Measurements from ENCODE around the gene TBX3.

TBX3 gene

DNA sequence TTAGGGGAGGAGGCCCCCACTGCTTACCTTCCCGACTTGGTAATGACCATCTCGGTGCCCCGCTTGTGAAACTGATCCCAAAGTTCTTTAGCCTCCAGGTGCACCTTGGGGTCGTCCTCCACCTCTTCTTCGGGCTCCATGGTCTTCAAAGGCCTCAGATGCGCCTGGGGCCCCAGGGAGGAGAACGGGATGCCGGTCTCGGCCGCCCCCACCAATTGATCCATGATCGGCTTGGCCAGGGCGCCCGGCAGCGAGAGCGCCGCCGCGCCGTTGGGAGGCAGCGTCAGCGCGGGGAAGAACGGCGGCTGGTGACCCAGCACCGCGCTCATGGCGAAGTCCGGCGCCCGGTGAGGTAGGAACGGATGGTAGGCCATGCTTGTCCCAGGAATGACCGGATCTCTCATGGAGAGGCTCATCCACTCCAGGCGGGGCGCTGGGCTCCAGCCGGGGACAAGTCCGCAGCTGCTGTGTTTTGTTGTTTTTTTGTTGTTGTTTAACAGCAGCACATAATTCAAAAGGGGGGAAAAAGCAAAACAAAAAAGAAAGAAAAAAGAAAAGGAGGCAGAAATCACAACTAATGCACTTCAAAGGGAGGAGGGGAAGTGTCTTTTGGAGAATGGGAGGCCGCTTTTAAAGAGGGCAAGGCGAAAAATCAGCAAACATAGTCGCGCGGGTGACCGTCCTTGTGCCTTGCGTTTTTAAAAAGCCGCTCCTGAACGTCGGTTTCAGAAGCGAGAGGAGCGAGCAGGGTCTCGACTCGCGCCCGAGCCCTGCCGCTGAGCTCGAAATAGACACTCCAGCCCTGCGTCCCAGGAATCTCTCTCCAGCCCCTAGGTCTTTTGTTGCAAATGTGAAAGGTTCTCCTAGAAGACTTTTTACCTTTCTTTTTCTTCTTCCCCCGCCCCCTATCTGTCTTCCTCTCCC is 928 bp downstream of the TBX3 start:
- FAIRE-seq, result no peak
- no peak for DNase-seq (ENCODE audit: insufficient read length, low spot score)
- no peak for TF ChIP-seq POLR2A (IDR thresholded peaks at IDR 0.05; ENCODE audit: low read depth, low read length)

GRCh38 chr12:114682106-114682784 is 1.7 kb downstream of the TBX3 start:
- DNase-seq (ENCODE audit: insufficient read length, low spot score) (no peak), FAIRE-seq (no peak)
- TF ChIP-seq POLR2A (IDR thresholded peaks at IDR 0.05; ENCODE audit: low read depth, low read length), result no peak

- TF ChIP-seq POLR2A (IDR thresholded peaks at IDR 0.05; ENCODE audit: low read depth, low read length), result no peak
- DNase-seq (ENCODE audit: insufficient read length, low spot score), result no peak
- no peak for FAIRE-seq
Observed at GRCh38 chr12:114681116-114681871, 2.7 kb downstream of the TBX3 start.

DNA sequence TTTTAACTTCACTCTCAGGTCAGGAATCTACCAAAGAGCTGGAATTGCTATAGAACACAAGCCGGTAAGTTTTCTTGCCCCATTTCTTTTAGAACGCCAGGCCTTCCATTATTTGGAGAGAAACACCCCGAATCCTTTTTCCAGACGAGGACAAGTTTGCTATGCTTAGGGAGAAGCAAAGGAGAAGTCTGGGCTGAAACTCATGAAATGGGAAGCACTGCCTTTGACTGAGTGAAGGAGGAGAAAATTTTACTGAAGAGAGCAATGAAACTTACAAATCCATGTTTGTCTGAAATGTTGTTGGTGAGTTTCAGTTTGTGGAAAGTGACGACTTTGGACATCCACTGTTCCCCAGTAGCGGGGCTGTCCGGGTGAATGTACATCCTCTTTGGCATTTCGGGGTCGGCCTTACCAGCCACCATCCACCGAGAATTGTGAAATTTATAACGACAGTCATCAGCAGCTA is 3.3 kb downstream of the TBX3 start:
- TF ChIP-seq POLR2A (IDR thresholded peaks at IDR 0.05; ENCODE audit: low read depth, low read length), result no peak
- FAIRE-seq (no peak), DNase-seq (ENCODE audit: insufficient read length, low spot score) (no peak)

DNA sequence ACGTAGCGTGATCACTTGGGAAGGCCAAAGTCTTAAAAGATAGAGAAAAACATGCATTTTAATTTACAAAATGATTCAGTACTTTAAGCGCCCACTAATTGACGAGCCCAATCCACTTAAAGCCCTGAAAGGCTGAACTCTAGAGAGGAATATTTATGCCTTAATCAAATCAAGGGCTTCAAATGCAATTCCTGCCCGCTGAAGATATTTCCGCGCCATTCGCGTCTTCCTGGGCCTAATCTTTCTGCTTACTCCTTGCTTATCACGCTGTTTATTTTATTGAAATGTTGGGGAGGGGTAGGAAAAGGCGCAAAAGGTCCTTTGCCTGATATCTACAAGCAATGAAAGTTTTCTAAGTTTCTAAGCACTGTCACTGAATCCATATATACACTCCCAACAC is 4.0 kb downstream of the TBX3 start:
- DNase-seq (ENCODE audit: insufficient read length, low spot score) (no peak), FAIRE-seq (no peak)
- TF ChIP-seq POLR2A (IDR thresholded peaks at IDR 0.05; ENCODE audit: low read depth, low read length), result no peak

DNA sequence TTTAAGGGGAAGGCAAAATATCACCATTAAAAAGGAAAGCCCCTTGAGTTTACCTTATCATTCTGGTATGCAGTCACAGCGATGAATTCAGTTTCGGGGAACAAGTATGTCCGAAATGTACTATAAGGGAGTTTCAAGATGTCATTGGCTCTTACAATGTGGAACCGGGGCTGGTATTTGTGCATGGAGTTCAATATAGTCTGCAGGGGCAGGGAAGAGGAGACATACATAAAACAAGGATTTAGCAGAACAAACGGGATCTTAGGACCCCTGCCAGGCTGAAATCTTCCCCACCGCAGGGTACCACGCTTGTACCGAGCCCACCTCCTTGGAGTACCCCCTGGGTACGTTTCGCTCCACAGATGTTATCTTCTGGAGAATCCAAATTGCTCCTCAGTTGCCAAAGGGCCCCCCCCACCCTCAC is 4.5 kb downstream of the TBX3 start:
- no peak for DNase-seq (ENCODE audit: insufficient read length, low spot score)
- TF ChIP-seq POLR2A (IDR thresholded peaks at IDR 0.05; ENCODE audit: low read depth, low read length), result no peak
- no peak for FAIRE-seq

DNA sequence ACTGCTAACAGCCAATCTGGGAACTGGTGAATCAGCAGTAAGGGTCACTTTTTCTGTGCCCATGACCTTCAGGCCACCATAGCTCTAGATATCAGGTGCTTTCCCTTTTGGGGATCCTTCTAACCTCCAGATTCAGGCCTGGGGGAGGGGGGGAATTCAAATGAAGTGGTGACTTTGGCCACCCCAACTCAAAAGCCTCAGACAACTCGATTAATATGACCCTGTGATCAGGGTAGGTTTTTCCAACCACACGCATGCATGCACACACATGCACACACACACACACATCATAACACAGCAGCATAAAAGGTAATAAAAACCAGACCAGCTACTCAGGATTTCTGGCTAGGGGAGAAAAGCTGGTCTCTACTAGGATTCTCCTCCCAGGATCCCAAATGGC is 5.3 kb downstream of the TBX3 start:
- FAIRE-seq (no peak), DNase-seq (ENCODE audit: insufficient read length, low spot score) (no peak)
- TF ChIP-seq POLR2A (IDR thresholded peaks at IDR 0.05; ENCODE audit: low read depth, low read length), result no peak

DNA sequence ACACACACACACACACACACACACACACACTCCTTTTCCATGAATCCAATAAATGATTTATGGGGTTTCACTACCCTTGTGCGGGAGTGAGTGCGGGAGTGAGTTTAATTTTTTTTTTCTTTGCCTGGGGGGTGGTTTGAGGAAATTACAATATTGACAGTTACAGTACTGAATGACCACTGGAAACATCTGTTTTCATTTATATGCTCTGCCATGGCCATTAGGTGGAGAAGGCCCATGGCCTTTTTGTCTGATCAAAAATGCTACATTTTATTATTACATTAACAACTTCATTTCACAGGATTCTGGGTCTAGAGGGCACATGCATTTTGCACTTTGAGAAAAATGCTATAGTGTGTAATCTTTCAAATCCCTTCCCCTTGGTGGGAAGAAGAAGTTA is 5.9 kb downstream of the TBX3 start:
- DNase-seq (ENCODE audit: insufficient read length, low spot score) (no peak), FAIRE-seq (no peak)
- no peak for TF ChIP-seq POLR2A (IDR thresholded peaks at IDR 0.05; ENCODE audit: low read depth, low read length)

DNA sequence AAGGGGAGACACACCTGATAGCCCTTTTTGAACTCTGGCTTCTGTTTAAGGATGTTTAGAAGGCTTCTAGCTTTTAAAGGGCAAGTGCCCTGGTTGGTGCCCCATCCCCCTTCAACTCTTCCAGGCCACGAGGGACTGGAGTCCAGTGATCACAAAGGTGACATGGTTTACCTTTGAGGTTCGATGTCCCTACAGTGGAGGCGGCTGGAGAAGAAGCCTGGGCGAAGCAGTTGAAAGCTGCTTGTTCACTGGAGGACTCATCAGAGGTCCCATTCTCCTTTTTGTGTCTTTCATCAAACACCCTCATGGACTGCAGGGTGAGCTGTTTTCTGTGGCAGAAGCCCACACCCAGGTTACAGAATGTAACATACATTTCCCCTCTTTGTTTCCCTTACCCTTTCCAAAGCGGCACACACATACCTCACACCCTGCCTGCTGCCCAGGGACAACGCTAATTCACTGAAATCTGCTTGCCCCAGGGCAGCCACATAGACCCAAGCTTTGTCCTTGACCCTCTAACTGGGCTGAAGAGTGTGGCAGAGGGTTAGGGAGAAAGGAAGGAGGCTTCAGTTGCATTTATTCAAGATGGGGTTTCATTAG is 7.7 kb downstream of the TBX3 start:
- DNase-seq (ENCODE audit: insufficient read length, low spot score) (no peak), FAIRE-seq (no peak)
- no peak for TF ChIP-seq POLR2A (IDR thresholded peaks at IDR 0.05; ENCODE audit: low read depth, low read length)

DNA sequence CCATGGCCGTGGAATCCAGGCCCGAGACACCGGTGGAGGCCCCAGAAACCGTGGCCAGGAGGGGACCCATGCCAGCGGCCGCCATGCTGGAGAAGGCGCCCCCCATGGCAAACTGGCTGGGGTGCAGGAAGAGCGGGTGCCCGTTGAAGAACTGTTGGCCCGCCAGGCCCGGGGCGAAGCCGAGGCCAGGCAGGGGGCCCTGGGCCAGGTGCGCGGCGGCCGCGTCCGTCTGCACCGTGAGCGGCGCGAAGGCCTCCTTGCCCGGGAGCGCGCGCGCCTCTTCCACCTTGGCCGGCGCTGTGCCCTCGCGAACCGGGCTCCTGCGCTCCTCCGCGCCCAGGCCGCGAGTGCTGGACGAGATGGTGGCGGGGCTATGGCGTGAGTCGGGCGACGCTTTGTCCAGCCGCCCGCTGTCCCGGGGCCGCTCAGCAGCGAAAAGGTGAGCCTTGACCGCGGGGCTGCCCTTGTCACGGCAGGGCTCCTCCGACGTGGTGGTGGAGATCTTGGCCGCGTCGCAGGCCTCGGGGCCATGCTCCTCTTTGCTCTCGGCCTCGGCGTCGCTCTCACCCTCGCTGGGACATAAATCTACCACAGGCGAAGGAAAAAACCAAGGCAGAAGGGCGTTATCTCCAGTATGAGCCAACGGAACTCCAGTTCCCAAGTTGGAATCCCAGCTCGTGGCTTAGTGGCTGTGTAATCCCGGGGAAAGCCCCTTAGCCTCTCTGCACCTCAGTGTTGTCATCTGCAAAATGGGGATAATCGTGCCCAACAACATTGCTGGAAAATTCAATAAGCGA is 9.5 kb downstream of the TBX3 start:
- TF ChIP-seq POLR2A (IDR thresholded peaks at IDR 0.05; ENCODE audit: low read depth, low read length), result no peak
- DNase-seq (ENCODE audit: insufficient read length, low spot score), result no peak
- FAIRE-seq, result no peak

GRCh38 chr12:114673901-114674250 is 10.1 kb downstream of the TBX3 start:
- FAIRE-seq (no peak), DNase-seq (ENCODE audit: insufficient read length, low spot score) (no peak)
- no peak for TF ChIP-seq POLR2A (IDR thresholded peaks at IDR 0.05; ENCODE audit: low read depth, low read length)

GRCh38 chr12:114673169-114673833 is 10.7 kb downstream of the TBX3 start:
- TF ChIP-seq POLR2A (IDR thresholded peaks at IDR 0.05; ENCODE audit: low read depth, low read length), result no peak
- DNase-seq (ENCODE audit: insufficient read length, low spot score) (no peak), FAIRE-seq (no peak)

GRCh38 chr12:114672817-114673168 is 11.2 kb downstream of the TBX3 start:
- no peak for TF ChIP-seq POLR2A (IDR thresholded peaks at IDR 0.05; ENCODE audit: low read depth, low read length)
- FAIRE-seq, result no peak
- DNase-seq (ENCODE audit: insufficient read length, low spot score), result no peak
